HG02852 (cell line): ENCODE data around the gene CHKB.

Experiments
- ATAC-seq: cut with Tn5 transposase; IDR thresholded peaks from one replicate; pipeline ENCODE4 v1.9.1; 2021; ENCODE audit warnings: mild to moderate bottlenecking, moderate library complexity; ENCODE audit not compliant: unreplicated experiment

Gene CHKB

GRCh38 chr22:50532824-50533796 is 49.5 kb downstream of the CHKB start:
- no peak for ATAC-seq

DNA sequence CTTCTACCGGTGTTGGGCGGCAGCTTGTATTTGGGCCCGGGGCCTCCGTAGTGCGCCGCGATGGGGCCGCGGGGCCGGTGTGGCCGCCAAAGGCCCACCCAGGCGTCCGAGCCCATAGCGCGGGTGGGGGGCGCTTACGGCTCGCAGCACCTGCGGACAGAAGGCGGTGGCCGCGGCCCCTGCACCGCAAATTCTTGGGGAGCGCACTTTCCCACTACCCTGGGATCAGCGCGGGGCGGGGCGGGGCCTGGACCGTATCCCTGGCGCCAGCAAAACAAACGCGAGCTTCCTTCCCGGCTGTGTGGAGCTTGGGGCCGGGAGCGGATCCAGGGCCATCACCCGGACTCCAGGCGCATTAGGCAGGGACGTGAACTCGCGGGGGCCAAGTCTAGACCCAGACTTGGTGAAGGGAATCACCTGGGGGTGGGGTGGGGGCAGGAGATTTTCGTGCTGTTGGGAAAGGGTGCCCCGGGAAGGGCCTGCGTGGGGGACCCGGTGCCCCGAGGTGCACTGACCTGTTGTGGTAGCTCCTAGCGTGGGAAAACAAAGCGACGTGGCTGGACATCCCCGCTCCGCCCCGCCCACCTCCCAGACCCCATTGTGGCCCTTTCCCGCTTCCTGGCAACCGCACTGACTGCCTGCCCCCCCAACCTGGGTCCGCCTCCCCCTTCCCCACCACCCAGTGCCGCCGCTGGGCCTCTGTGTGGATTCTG is 50.5 kb downstream of the CHKB start:
- no peak for ATAC-seq

DNA sequence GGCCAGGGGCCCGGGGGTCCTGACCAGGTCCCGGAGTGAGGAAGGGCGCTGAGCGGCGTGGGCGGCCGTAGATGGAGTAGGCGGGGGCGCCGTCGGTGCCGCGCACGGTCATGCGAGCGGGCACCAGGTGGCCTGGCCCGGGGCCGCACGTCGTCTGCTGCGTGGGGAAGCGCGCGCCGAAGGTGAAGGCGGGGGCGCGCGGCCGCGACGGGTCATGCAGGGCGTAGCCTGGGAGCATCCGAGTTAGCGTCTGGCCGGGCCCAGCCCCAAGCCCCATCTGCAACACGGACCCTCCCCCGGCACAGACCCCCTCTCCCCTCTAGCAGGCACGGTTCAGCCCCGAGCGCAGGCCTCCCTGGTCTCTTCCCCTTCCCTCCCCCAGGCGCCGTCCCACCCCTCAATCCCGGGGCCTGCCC is 51.1 kb downstream of the CHKB start:
- ATAC-seq: no peak

GRCh38 chr22:50530877-50531545 is 51.6 kb downstream of the CHKB start:
- no peak for ATAC-seq

DNA sequence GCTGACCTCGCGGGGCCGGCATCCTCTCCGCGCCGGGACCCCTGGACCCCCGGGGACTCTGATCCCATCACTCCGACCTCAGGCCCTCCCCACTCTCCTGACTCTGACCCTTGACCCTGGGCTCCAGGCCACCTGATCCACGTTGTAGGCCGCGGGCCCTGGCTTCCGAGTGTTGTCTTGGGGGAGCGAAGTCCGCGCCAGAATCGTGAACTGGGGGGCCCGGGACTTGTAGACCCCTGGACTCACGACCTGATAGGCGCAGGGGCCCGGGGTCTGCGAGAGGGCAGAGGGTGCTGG is 52.1 kb downstream of the CHKB start:
- no peak for ATAC-seq

DNA sequence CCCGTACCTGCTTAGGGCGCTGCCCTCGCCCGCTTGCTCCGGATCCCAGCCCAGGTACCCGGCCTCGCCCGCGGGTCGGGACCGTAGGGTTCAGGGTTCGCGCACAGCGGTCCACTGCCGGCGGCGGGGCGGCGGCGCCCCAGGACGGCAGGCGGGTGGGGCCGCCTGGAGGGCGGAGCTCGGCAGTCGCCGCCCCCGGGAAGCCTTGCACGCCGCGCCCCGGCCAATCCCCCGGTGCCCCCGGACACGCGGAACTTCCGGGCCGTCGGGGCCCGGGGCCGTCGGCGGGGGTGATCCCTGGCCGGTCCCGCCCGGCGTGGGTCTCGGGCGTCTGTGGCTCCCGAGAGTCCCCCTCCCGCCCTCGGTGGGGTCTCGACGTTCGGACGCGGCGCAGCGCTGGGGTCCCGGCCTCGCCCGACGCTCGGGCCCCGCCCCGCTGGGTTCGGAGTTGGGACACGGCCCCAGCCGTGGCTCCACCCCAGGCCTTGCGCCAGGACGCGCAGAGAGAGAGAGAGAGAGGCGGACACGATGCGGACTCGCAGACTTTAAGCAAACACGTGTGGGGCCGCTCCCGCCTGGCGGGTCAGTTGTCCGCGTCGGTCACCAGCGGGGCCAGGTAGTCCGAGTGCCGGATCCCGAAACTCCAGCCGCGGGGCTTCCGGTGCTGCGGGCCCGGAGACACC is 52.6 kb downstream of the CHKB start, which contains the start of gene TYMP:
Gene TYMP, minus strand, starts transcription at position 116 of the 683 bp plus-strand sequence. CDS start 303 bp downstream, outside the sequence.
- peak; percentile 16 for ATAC-seq

DNA sequence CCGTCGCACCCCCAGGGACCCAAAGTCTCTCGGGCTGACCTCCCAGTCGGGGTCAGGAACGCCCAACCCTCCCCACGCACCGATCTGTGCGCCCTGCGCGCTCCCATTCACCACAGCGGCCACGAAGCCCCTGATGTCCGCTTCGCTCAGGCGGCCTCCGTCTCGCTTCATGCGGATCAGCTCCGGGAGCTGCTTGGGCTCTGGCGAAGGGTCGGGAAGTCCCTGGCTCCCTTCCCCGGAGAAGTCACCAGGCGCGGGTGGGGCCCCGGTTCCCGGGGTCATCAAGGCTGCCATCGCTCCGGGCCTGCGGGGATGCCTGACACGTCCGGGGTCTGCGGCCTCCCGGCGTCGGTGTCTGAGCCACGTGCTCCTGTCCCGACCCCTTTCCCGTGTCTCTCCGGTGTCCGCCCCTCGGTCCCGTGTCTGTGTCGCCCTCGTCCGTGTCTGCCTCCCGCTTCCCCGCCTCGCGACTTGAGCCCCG is 53.2 kb downstream of the CHKB start:
- ATAC-seq: no peak
